Esophagus muscularis mucosa (tissue), 4 donors: ENCODE data around the gene ARHGAP24. TPM values are rescaled to one million over a fixed set of nuclear protein-coding genes. Genes with fewer than 3 reads are reported as not detected.

ENCODE experiments used
- DNase-seq: peaks from one replicate; pipeline ENCODE4 v3.0.0-alpha.2; 2017; ENCODE audit errors: extremely low spot score
- H3K27ac ChIP-seq, 4 donors: fragments of 200-600 bp; sonication (generic); replicated peaks in 1 of 4; 1 replicate in 3 of 4; 2 replicates in 1 of 4; pipeline ENCODE4 v1.5.1; 2016 to 2019; ENCODE audit warnings: mild to moderate bottlenecking in 1 of 4
- H3K27me3 ChIP-seq, 4 donors: fragments of 200-600 bp; sonication (generic); one replicate each; pipeline versions ENCODE4 v1.5.1 to v1.6.0; 2016 to 2019
- H3K36me3 ChIP-seq, 4 donors: fragments of 200-600 bp; sonication (generic); one replicate each; pipeline ENCODE4 v1.5.1; 2016 to 2019
- H3K4me1 ChIP-seq, 4 donors: fragments of 200-600 bp; sonication (generic); one replicate each; pipeline ENCODE4 v1.5.1; 2016 to 2019
- H3K4me3 ChIP-seq, 4 donors: fragments of 200-600 bp; sonication (generic); 1 replicate in 2 of 4; 2 replicates in 2 of 4; pipeline ENCODE4 v1.5.1; 2016 to 2019; ENCODE audit warnings: mild to moderate bottlenecking in 4 of 4, moderate library complexity in 1 of 4
- H3K9me3 ChIP-seq, 4 donors: fragments of 200-600 bp; sonication (generic); 1 replicate in 3 of 4; 2 replicates in 1 of 4; pipeline ENCODE4 v1.5.1; 2016 to 2019
- EP300 ChIP-seq: sonication (generic); formaldehyde crosslinking; IDR thresholded peaks from one replicate; pipeline ENCODE4 v1.6.1; 2017; ENCODE audit warnings: antibody characterized with exemption
- POLR2A ChIP-seq: fragments of 450-650 bp; IDR thresholded peaks from one replicate; pipeline ENCODE4 v1.6.1; 2017; ENCODE audit warnings: antibody characterized with exemption, moderate library complexity, mild to moderate bottlenecking, low read depth
- POLR2AphosphoS5 ChIP-seq, 2 donors: sonication (generic); formaldehyde crosslinking; IDR thresholded peaks; one replicate each; pipeline ENCODE4 v1.6.1; 2017; ENCODE audit warnings: antibody characterized with exemption in 2 of 2
- WGBS: methylation state at CpG from one replicate; pipeline ENCODE4 v1.1.5; 2018; 5-methylcytosine and 5-hydroxymethylcytosine counted together
- intact Hi-C: fragments of 100-400 bp; cut with DNase I; formaldehyde crosslinking; loops from one replicate; pipeline ENCODE4 v1.15.1; 2023
- total RNA-seq, 4 donors: library from RNA; depleted of rRNA; stranded (reverse); fragments of >200 nt; gene quantifications; one replicate each; pipeline versions ENCODE4 v1.1.0 to v1.2.1, GENCODE V29; 2016
- TF ChIP-seq, protein P1 (sequence below), 3 experiments: fragments of 200-600 bp in 2 of 3; fragments of 450-650 bp in 1 of 3; sonication (generic) in 2 of 3; IDR thresholded peaks; one replicate each; pipeline ENCODE4 v1.5.1; 2017 to 2019; ENCODE audit warnings: antibody characterized with exemption in 3 of 3, mild to moderate bottlenecking in 2 of 3, moderate library complexity in 1 of 3

Gene ARHGAP24
- total RNA-seq, 4 donors from 2014 or later = 17.6 to 30.2 (median 23.6) TPM

DNA sequence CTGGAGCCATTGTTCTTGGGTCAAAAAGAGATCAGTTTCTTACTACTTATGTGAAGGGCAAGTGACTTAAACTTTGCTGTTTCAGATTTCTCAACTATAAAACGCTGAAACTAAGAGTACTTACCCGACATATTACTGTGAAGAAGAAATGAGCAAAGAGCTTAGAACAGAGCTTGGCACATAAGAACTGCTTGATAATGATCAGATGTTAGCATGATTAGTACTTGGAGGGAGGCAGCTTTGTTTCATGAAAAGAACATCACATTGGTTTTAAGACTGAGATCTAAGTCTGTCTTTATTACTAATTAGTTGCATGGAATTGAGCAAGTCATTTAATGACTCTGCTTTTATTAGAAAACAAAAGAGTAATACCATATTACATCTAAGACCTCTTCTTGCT is 169.1 kb downstream of the ARHGAP24 start:
- intact Hi-C loops = no loop called here
- Histone ChIP-seq H3K27me3 (no peaks in the 10 kb centered on the region), H3K4me1 (peaks cover 0 to 4% (median 0%) of the 10 kb centered on the region in 4 donors), H3K9me3 (no peaks in the 10 kb centered on the region), H3K4me3 (no peak overlapping the region), H3K27ac (no peak overlapping the region), H3K36me3 (no peaks in the 10 kb centered on the region)
- no peak for DNase-seq
- TF ChIP-seq POLR2AphosphoS5 (IDR thresholded peaks at IDR 0.05) = no peak
- no peak for TF ChIP-seq POLR2A
- TF ChIP-seq, protein P1, sequence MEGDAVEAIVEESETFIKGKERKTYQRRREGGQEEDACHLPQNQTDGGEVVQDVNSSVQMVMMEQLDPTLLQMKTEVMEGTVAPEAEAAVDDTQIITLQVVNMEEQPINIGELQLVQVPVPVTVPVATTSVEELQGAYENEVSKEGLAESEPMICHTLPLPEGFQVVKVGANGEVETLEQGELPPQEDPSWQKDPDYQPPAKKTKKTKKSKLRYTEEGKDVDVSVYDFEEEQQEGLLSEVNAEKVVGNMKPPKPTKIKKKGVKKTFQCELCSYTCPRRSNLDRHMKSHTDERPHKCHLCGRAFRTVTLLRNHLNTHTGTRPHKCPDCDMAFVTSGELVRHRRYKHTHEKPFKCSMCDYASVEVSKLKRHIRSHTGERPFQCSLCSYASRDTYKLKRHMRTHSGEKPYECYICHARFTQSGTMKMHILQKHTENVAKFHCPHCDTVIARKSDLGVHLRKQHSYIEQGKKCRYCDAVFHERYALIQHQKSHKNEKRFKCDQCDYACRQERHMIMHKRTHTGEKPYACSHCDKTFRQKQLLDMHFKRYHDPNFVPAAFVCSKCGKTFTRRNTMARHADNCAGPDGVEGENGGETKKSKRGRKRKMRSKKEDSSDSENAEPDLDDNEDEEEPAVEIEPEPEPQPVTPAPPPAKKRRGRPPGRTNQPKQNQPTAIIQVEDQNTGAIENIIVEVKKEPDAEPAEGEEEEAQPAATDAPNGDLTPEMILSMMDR (IDR thresholded peaks at IDR 0.05) = no peak
- no peak for TF ChIP-seq EP300
- whole genome bisulfite sequencing = 55% methylated on average over 2 of the region's 2 CpGs

DNA sequence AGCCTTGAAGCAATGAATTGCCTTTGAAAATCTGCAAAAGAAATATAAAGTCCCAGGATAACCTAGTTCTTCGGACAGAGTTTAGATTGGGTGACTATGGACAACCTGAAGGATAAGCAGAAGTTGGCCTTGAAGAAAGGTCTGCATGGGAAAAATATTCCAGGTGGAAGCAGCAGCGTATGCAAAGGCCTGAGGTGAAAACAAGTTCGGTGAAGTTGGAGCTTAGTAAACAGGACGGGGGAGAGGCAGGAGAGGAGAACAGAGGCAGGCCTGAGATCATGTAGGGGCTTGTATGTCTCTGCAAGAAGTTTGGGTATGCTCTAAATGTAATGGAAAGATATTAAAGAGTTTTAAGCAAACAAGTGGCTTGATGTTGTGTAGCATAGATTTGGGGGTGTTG is 176.0 kb downstream of the ARHGAP24 start:
- no peak for TF ChIP-seq POLR2AphosphoS5 (IDR thresholded peaks at IDR 0.05)
- no peak for TF ChIP-seq EP300
- TF ChIP-seq POLR2A = no peak
- TF ChIP-seq, protein P1 (IDR thresholded peaks at IDR 0.05) = no peak
- H3K27ac ChIP-seq = no peak overlapping the region
- H3K4me1 ChIP-seq = no peaks in the 10 kb centered on the region
- no peaks in the 10 kb centered on the region for H3K27me3 ChIP-seq
- DNase-seq = no peak
- H3K9me3 ChIP-seq = no peaks in the 10 kb centered on the region
- 84% methylated on average over 4 of the region's 4 CpGs for WGBS
- no peaks in the 10 kb centered on the region for H3K36me3 ChIP-seq
- H3K4me3 ChIP-seq = no peak overlapping the region
- intact Hi-C loops = no loop called here

DNA sequence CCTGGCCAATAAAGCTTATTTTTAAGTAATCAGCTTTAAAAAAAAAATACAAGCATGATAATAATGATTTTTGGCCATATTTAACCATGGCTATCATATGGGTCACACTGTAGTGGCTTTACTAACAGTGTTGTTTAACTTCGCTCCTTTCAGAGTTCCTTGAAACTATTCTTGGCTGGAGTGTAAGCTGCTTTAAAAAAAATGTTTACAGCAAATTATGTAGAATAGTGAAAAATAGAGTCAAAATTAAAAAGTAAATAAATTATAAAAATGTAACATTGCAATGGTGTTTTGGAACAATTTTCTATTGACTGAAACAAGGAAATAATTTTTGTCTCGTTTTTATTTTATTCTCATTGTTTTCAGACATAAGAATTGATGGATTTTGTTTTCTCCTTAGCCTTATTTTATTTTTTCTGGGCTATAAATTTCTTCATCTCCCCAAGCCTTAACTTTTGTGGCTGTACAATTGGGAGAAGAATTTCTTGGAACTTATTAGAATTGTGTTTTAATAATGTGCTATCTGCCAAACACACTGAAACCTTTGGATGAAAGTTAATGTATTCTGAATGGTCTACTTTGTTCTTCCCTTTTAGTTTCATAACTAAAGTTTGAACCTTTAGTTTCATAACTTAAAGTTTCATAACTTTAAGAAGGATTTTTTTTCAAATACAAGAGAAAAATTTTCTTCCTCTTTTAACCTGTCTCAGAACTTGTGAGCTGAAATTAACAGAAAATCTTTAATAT is 182.0 kb downstream of the ARHGAP24 start:
- Histone ChIP-seq H3K9me3 (no peaks in the 10 kb centered on the region), H3K4me1 (peaks cover 0 to 7% (median 3%) of the 10 kb centered on the region in 4 donors), H3K36me3 (no peaks in the 10 kb centered on the region), H3K4me3 (no peak overlapping the region), H3K27me3 (no peaks in the 10 kb centered on the region), H3K27ac (peak overlapping the region in 2 of 4 donors; percentile 22 to 36)
- no peak for DNase-seq
- intact Hi-C loops = no loop called here
- 73% methylated on average over 2 of the region's 2 CpGs for WGBS
- TF ChIP-seq POLR2A (no peak), POLR2AphosphoS5 (IDR thresholded peaks at IDR 0.05) (no peak), EP300 (no peak)
- TF ChIP-seq, protein P1 (IDR thresholded peaks at IDR 0.05) = no peak

DNA sequence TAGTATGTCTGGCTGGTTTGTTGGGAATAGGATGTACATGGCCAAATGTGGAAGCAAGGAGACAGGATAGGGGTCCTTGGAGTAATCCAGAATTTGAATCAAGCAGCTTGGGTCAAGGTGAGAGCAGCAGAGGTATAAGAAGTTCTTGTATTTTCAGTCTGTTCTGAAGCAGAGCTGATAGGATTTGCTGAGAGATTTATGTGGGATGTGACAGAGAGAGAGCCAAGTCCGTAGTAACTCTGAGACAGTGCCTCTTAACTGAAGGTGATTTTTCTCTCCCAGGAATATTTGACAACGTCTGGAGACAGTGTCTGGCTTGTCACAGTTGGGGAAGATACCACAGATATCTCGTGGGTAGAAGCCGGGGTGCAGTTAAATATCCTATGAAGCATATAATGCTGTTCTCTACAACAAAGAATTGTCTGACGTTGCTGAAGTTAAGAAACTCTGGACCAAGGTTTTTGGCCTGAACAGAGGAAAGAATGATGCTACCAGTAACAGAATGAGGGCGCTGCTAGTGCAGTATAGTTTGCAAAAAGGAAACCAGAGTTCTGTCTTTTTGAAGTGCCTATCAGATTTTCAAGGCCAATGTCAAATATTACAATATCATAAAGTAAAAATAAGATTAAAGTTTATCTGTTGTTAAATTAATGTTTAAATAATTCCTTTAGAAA is 184.0 kb downstream of the ARHGAP24 start:
- no peaks in the 10 kb centered on the region for H3K36me3 ChIP-seq
- TF ChIP-seq POLR2A (no peak), EP300 (no peak)
- TF ChIP-seq, protein P1 (IDR thresholded peaks at IDR 0.05) = no peak
- H3K9me3 ChIP-seq = no peaks in the 10 kb centered on the region
- H3K4me3 ChIP-seq = no peak overlapping the region
- WGBS = 38% methylated on average over 6 of the region's 6 CpGs
- DNase-seq = no peak
- no peak overlapping the region for H3K27ac ChIP-seq
- no peaks in the 10 kb centered on the region for H3K27me3 ChIP-seq
- intact Hi-C loops = no loop called here
- peaks cover 0 to 7% (median 3%) of the 10 kb centered on the region in 4 donors for H3K4me1 ChIP-seq
